ENCODE data around the gene KDM3B. TPM values are rescaled to one million over a fixed set of nuclear protein-coding genes. Genes with fewer than 3 reads are reported as not detected.

The KDM3B gene
- total RNA-seq, 1 experiment from 2014 or later = 89.2 TPM

DNA sequence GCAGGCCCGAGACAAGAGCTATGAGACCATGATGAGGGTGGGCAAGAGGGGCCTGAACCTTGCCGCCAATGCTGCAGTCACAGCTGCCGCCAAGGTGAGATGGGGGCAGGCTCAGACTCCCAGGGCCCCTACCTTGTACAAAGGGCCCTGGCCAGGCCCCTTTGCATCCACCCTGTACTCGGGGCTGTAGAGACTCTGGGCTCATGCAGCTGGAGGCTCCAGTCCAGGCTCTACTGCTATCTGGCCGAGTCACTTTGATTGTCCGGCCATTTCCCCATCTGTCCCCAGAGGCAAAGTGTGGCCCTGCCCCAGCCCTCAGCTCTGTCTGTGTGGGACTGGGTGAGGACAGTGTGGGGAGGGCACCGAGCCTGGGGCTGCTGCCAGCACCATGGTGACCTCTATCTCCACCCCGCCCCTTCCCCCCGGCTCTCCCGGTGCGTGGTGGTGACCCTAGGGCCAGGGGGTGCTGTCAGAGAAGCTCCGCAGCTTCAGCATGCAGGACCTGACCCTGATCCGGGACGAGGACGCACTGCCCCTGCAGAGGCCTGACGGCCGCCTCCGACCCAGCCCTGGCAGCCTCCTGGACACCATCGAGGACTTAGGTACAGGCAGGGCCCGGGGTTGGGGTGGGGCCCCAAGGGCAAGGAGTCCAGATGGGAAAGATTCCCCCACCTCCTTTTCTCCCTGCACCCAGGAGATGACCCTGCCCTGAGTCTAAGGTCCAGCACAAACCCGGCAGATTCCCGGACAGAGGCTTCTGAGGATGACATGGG, 92.5 kb downstream of the KDM3B start:
- Histone ChIP-seq H3K23me2 (ENCODE audit: insufficient read length, low read depth, low read length, poor library complexity, severe bottlenecking) (no peaks in the 10 kb centered on the region), H3K23ac (ENCODE audit: insufficient read length, low read depth, low read length) (no peak overlapping the region), H2BK5ac (ENCODE audit: insufficient read length, low read length) (no peak overlapping the region), H3K27ac (ENCODE audit: insufficient read length, low read depth, low read length) (no peak overlapping the region), H2BK120ac (ENCODE audit: low read depth, low read length, poor library complexity, severe bottlenecking) (no peak overlapping the region), H4K20me1 (ENCODE audit: control insufficient read depth, insufficient read depth, insufficient read length) (no peaks in the 10 kb centered on the region), H4K91ac (ENCODE audit: insufficient read length, low read depth, low read length) (no peak overlapping the region), H4K5ac (ENCODE audit: insufficient read length, low read depth, low read length) (no peak overlapping the region), H2BK15ac (ENCODE audit: low read depth, low read length) (no peak overlapping the region), H3K4me1 (ENCODE audit: insufficient read depth, low read length) (peaks cover 4% of the 10 kb centered on the region), H3K56ac (ENCODE audit: insufficient read length, low read depth, low read length) (no peak overlapping the region), H2AK5ac (ENCODE audit: insufficient read length, low read length) (no peak overlapping the region), H3K18ac (ENCODE audit: insufficient read length, low read depth, low read length) (no peak overlapping the region), H3K79me1 (ENCODE audit: insufficient read depth, low read depth, low read length, poor library complexity, severe bottlenecking) (no peaks in the 10 kb centered on the region), H3T11ph (ENCODE audit: low read length) (no peak overlapping the region), H2AFZ (ENCODE audit: low read length) (no peak overlapping the region), H3K79me2 (ENCODE audit: insufficient read depth, low read length) (no peaks in the 10 kb centered on the region), H2BK20ac (ENCODE audit: low read depth, low read length, poor library complexity, severe bottlenecking) (no peak overlapping the region), H2BK12ac (ENCODE audit: insufficient read length, low read depth, low read length) (no peak overlapping the region), H3K14ac (ENCODE audit: insufficient read depth, low read length) (no peak overlapping the region), H3K9ac (ENCODE audit: extremely low read depth, insufficient read length, low read length) (no peak overlapping the region), H4K8ac (replicated peaks; ENCODE audit: insufficient read length, low read depth, low read length) (no peak overlapping the region), H3K4ac (ENCODE audit: low read depth, low read length) (no peak overlapping the region), H3K9me3 (ENCODE audit: control insufficient read depth, low read depth, low read length) (no peaks in the 10 kb centered on the region), H3K4me2 (ENCODE audit: insufficient read depth, insufficient read length, low read length) (no peak overlapping the region), H3K27me3 (ENCODE audit: insufficient read depth, low read length) (no peaks in the 10 kb centered on the region)
- no CpG with 5 or more reads among the region's 22 CpGs for WGBS (ENCODE audit: extremely low coverage, insufficient read length, low lambda C conversion rate)
- Mint-ChIP-seq H3K4me3 (no peak overlapping the region), H3K4me1 (peaks cover 23 to 25% of the 10 kb centered on the region in 2 experiments), H3K27me3 (ENCODE audit: low read depth) (peaks cover 2% of the 10 kb centered on the region; the same call in 1 of the 2 replicates), H3K9me3 (no peaks in the 10 kb centered on the region; a peak in 1 of 5 replicates), H3K36me3 (ENCODE audit: insufficient read depth in 1 of 3, low read depth in 3 of 3) (peaks cover 0 to 19% (median 11%) of the 10 kb centered on the region in 3 experiments; a peak in 5 of 7 replicates), H3K27ac (no peak overlapping the region; a peak in 1 of 7 replicates)
- no peak for DNase-seq
- TF ChIP-seq, protein P1, sequence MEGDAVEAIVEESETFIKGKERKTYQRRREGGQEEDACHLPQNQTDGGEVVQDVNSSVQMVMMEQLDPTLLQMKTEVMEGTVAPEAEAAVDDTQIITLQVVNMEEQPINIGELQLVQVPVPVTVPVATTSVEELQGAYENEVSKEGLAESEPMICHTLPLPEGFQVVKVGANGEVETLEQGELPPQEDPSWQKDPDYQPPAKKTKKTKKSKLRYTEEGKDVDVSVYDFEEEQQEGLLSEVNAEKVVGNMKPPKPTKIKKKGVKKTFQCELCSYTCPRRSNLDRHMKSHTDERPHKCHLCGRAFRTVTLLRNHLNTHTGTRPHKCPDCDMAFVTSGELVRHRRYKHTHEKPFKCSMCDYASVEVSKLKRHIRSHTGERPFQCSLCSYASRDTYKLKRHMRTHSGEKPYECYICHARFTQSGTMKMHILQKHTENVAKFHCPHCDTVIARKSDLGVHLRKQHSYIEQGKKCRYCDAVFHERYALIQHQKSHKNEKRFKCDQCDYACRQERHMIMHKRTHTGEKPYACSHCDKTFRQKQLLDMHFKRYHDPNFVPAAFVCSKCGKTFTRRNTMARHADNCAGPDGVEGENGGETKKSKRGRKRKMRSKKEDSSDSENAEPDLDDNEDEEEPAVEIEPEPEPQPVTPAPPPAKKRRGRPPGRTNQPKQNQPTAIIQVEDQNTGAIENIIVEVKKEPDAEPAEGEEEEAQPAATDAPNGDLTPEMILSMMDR (conservative IDR thresholded peaks at IDR 0.05) = no peak
